ENCODE results near the gene SORBS1.

DNA sequence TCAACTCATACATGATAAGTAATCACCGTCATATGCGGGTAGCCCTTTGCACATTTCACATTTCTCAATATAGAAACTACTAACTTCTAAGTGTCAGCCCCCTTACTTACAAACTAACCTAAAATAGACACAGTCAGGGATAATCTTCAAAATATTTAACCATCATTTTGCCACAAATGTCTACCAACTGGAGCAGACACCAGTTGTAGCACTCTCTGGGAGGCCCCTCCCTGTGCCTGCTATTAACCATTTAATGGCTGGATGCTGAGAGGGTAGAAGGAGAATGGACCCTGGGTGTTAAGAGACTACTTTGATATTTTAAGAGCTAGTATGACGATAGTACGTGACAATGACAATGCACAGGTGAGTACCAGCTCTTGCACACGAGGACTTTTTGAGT is 116.4 kb downstream of the SORBS1 start:
- TF ChIP-seq GATA2 (IDR thresholded peaks at IDR 0.05; ENCODE audit: low read depth, low read length) (no peak), GATA3 (IDR thresholded peaks at IDR 0.05; ENCODE audit: low read depth, low read length) (no peak)

Measured in SH-SY5Y (cell line).